Measurements from ENCODE around the gene RAB7A.
A peak's percentile ranks its signal among the peaks of the same experiment; 100 is the strongest.

DNA sequence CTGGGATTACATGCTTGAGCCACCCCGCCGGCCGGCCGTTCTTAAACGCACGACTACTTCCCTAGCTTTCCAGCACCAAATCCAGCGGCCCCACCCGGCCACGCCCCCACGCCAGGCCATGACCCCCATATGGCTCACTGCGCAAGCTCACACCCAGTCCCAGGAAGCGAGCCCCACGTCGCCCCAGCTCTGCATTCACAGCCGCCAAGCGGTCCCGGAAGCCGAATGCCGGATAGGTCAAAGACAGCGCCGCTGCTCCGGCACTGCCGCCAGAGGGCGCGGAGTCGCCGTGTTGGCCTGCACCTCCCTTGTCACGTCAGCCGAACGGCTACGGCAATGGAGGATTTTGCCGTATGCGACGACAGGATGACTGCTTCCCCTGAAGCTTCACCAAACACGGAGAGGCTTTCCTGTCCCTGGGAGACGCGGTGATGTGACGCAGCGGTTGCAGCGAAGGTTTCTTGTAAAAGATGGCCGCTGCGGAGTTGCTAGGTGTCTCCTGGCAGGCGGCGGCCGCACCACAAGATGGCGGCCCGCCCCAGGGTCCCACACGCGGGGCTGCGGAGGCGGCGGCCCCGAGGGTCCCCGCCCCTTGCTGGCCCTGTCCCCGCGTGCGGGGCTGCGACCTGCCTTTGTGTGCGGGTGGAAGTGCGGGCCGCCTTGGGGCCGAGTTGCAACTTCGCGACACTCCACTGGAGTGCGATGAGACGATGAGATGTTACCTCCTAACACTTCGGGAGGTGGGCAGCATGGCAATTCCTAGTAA is 45.2 kb upstream of the RAB7A start:
- peak; percentile 81 for TF ChIP-seq POLR2AphosphoS5 (IDR thresholded peaks at IDR 0.05; ENCODE audit: low read depth, low read length)
- peak; percentile 68 for TF ChIP-seq ZFX (IDR thresholded peaks at IDR 0.05)
- TF ChIP-seq, protein P1, sequence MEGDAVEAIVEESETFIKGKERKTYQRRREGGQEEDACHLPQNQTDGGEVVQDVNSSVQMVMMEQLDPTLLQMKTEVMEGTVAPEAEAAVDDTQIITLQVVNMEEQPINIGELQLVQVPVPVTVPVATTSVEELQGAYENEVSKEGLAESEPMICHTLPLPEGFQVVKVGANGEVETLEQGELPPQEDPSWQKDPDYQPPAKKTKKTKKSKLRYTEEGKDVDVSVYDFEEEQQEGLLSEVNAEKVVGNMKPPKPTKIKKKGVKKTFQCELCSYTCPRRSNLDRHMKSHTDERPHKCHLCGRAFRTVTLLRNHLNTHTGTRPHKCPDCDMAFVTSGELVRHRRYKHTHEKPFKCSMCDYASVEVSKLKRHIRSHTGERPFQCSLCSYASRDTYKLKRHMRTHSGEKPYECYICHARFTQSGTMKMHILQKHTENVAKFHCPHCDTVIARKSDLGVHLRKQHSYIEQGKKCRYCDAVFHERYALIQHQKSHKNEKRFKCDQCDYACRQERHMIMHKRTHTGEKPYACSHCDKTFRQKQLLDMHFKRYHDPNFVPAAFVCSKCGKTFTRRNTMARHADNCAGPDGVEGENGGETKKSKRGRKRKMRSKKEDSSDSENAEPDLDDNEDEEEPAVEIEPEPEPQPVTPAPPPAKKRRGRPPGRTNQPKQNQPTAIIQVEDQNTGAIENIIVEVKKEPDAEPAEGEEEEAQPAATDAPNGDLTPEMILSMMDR (IDR thresholded peaks at IDR 0.05 in 2 of 3, conservative IDR thresholded peaks at IDR 0.05 in 1 of 3; ENCODE audit: borderline replicate concordance in 1 of 3, insufficient read depth in 1 of 3, low read depth in 2 of 3, low read length in 2 of 3), result peak; percentile 89 to 95 (median 92)
- TF ChIP-seq SIN3A (IDR thresholded peaks at IDR 0.05; ENCODE audit: low read depth), result peak; percentile 77
- no peak for TF ChIP-seq EZH2 (IDR thresholded peaks at IDR 0.05)
- TF ChIP-seq, protein P2, sequence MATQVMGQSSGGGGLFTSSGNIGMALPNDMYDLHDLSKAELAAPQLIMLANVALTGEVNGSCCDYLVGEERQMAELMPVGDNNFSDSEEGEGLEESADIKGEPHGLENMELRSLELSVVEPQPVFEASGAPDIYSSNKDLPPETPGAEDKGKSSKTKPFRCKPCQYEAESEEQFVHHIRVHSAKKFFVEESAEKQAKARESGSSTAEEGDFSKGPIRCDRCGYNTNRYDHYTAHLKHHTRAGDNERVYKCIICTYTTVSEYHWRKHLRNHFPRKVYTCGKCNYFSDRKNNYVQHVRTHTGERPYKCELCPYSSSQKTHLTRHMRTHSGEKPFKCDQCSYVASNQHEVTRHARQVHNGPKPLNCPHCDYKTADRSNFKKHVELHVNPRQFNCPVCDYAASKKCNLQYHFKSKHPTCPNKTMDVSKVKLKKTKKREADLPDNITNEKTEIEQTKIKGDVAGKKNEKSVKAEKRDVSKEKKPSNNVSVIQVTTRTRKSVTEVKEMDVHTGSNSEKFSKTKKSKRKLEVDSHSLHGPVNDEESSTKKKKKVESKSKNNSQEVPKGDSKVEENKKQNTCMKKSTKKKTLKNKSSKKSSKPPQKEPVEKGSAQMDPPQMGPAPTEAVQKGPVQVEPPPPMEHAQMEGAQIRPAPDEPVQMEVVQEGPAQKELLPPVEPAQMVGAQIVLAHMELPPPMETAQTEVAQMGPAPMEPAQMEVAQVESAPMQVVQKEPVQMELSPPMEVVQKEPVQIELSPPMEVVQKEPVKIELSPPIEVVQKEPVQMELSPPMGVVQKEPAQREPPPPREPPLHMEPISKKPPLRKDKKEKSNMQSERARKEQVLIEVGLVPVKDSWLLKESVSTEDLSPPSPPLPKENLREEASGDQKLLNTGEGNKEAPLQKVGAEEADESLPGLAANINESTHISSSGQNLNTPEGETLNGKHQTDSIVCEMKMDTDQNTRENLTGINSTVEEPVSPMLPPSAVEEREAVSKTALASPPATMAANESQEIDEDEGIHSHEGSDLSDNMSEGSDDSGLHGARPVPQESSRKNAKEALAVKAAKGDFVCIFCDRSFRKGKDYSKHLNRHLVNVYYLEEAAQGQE (IDR thresholded peaks at IDR 0.05; ENCODE audit: low read depth), result no peak
- TF ChIP-seq EGR1 (IDR thresholded peaks at IDR 0.05; ENCODE audit: low read depth), result peak; percentile 82

Measured in HCT116 (cell line).